ENCODE measurements around the gene TAL2.

TAL2 gene

GRCh38 chr9:105662184-105663104 is at the start of gene TAL2:
TAL2 (plus strand) TSS chr9:105662457; CDS start chr9:105662497, 40 bp downstream.
- no peak for ATAC-seq (replicated peaks; ENCODE audit: extremely low read depth, poor library complexity, severe bottlenecking)

GRCh38 chr9:105621001-105621400 is 41.3 kb upstream of the TAL2 start:
- no peak overlapping the region for H3K27ac Mint-ChIP-seq (ENCODE audit: low read depth)

More at GRCh38 chr9:105662184-105663104, at the start of gene TAL2:
- Mint-ChIP-seq H3K36me3 (ENCODE audit: insufficient read depth) (no peaks in the 10 kb centered on the region), H3K27ac (ENCODE audit: low read depth) (no peak within 1 kb of the TSS), H3K4me1 (no peaks in the 10 kb centered on the region), H3K9me3 (no peaks in the 10 kb centered on the region), H3K27me3 (peaks cover 25% of the 10 kb centered on the region), H3K4me3 (no peak within 1 kb of the TSS)
- no peak for DNase-seq (ENCODE audit: low spot score in 2 of 2)

GRCh38 chr9:105625088-105625487 is 37.2 kb upstream of the TAL2 start:
- peaks cover 4% of the 10 kb centered on the region for H3K36me3 Mint-ChIP-seq (ENCODE audit: insufficient read depth)
- no peaks in the 10 kb centered on the region for H3K4me1 Mint-ChIP-seq
- DNase-seq (ENCODE audit: low spot score in 2 of 2) (no peak), ATAC-seq (replicated peaks; ENCODE audit: extremely low read depth, poor library complexity, severe bottlenecking) (no peak)
- H3K27me3 Mint-ChIP-seq = no peaks in the 10 kb centered on the region
- H3K4me3 Mint-ChIP-seq = no peak overlapping the region
- H3K9me3 Mint-ChIP-seq = no peaks in the 10 kb centered on the region
- no peak overlapping the region for H3K27ac Mint-ChIP-seq (ENCODE audit: low read depth)

More at GRCh38 chr9:105621001-105621400, 41.3 kb upstream of the TAL2 start:
- Mint-ChIP-seq H3K4me1 (no peaks in the 10 kb centered on the region), H3K27me3 (no peaks in the 10 kb centered on the region), H3K36me3 (ENCODE audit: insufficient read depth) (peaks cover 3% of the 10 kb centered on the region), H3K9me3 (no peaks in the 10 kb centered on the region), H3K4me3 (no peak overlapping the region)
- DNase-seq (ENCODE audit: low spot score in 2 of 2) (no peak), ATAC-seq (replicated peaks; ENCODE audit: extremely low read depth, poor library complexity, severe bottlenecking) (no peak)

DNA sequence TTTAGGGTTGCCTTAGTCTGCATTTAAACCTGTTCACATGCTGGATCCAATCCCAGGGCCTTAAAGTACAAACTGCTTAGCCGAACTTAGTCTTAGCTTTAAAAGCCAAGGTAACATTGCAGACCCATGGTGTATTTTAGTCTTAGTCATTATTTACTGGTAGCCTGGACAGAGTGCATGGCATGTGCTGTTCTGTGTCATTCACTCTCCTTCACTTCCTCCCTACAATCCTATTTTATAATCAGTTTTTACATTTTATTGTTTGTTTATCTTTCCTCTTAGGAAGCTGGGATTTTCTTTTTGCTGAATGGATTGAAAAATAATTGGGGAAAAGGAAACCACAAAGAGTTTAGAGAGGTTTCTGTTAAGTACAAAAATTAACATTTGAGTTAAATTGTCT is 29.4 kb upstream of the TAL2 start:
- Mint-ChIP-seq H3K4me1 (no peaks in the 10 kb centered on the region), H3K4me3 (no peak overlapping the region), H3K27me3 (no peaks in the 10 kb centered on the region), H3K9me3 (no peaks in the 10 kb centered on the region), H3K36me3 (ENCODE audit: insufficient read depth) (peaks cover 4% of the 10 kb centered on the region), H3K27ac (ENCODE audit: low read depth) (no peak overlapping the region)
- no peak for DNase-seq (ENCODE audit: low spot score in 2 of 2)
- no peak for ATAC-seq (replicated peaks; ENCODE audit: extremely low read depth, poor library complexity, severe bottlenecking)

GRCh38 chr9:105633411-105633810 is 28.8 kb upstream of the TAL2 start:
- peaks cover 4% of the 10 kb centered on the region for H3K36me3 Mint-ChIP-seq (ENCODE audit: insufficient read depth)
- no peaks in the 10 kb centered on the region for H3K4me1 Mint-ChIP-seq
- no peaks in the 10 kb centered on the region for H3K27me3 Mint-ChIP-seq
- no peak for DNase-seq (ENCODE audit: low spot score in 2 of 2)
- H3K27ac Mint-ChIP-seq (ENCODE audit: low read depth) = no peak overlapping the region
- no peaks in the 10 kb centered on the region for H3K9me3 Mint-ChIP-seq
- ATAC-seq (replicated peaks; ENCODE audit: extremely low read depth, poor library complexity, severe bottlenecking) = no peak
- H3K4me3 Mint-ChIP-seq = no peak overlapping the region

DNA sequence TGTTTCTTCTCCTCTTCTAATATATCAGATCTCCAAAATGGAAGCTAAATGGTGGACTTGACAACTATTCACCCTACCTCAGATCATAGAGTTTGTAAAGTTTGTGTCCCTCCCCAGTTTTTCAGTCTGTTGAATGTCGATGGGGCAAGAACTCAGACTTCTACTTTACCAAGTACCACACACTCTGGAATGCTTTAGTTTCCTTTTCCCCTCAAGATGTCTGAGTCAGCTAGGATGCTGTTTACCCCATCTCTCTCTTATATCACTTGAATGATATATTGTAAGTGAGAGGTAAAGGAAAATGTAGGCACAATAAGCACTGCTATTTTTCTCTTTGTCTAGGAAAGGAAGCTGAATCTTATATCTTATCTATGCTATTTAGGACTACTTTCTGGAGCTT is 25.9 kb upstream of the TAL2 start:
- H3K9me3 Mint-ChIP-seq = no peaks in the 10 kb centered on the region

DNA sequence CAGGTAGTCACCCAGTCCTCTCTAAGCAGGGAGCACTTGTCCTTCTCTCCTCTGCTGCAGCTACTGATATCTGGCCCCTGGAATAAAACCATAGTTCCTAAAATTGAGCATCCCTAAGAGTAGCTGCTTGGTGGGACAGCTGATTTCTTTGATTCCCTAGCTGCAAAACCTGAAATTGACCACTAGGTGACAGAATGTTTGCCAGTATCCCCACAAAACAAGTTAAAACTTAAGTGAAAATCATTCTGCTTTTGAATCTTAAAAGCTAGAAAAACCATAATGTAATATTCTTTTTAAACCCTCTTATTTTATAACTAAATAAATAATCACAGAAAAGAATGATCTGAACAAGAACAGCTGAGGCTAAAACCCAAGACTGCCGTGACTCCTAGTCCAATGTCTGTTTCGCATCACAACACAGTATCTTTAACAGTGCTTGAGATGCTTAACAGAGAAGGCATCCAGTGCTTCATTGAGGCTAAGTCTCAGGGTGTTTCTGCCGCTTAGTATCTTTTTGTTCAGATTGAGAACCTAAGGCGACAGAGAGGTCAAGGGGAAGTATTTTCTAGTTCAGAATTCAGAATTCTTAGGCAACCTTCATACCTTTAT is 24.4 kb upstream of the TAL2 start:
- no peak overlapping the region for H3K4me3 Mint-ChIP-seq
- no peaks in the 10 kb centered on the region for H3K9me3 Mint-ChIP-seq
- DNase-seq (ENCODE audit: low spot score in 2 of 2) (no peak), ATAC-seq (replicated peaks; ENCODE audit: extremely low read depth, poor library complexity, severe bottlenecking) (no peak)
- no peak overlapping the region for H3K27ac Mint-ChIP-seq (ENCODE audit: low read depth)
- H3K36me3 Mint-ChIP-seq (ENCODE audit: insufficient read depth) = peaks cover 5% of the 10 kb centered on the region
- no peaks in the 10 kb centered on the region for H3K4me1 Mint-ChIP-seq
- no peaks in the 10 kb centered on the region for H3K27me3 Mint-ChIP-seq

More for the DNA sequence above, 25.9 kb upstream of the TAL2 start:
- Mint-ChIP-seq H3K4me3 (no peak overlapping the region), H3K4me1 (no peaks in the 10 kb centered on the region), H3K36me3 (ENCODE audit: insufficient read depth) (peaks cover 5% of the 10 kb centered on the region), H3K27me3 (no peaks in the 10 kb centered on the region), H3K27ac (ENCODE audit: low read depth) (no peak overlapping the region)
- no peak for DNase-seq (ENCODE audit: low spot score in 2 of 2)
- ATAC-seq (replicated peaks; ENCODE audit: extremely low read depth, poor library complexity, severe bottlenecking) = no peak

DNA sequence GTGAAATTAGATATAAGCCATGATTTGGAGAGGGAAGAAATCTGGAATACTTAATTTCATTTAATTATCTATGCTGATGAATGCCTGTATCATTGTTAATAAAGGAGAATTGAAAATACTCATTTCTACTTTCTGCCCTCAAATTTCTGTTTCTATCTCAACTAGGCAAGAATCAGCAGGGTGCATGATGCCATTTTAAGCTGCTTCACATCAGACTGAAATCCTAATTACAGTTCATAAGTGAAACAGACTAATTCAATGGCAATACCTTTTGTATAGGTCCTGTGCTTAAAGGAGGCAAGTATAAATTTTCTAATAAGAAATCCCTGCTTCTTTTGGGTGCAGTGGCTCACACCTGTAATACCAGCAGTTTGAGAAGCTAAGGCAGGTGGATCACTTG is 22.3 kb upstream of the TAL2 start:
- Mint-ChIP-seq H3K4me1 (no peaks in the 10 kb centered on the region), H3K36me3 (ENCODE audit: insufficient read depth) (peaks cover 5% of the 10 kb centered on the region), H3K27ac (ENCODE audit: low read depth) (no peak overlapping the region), H3K9me3 (no peaks in the 10 kb centered on the region), H3K27me3 (no peaks in the 10 kb centered on the region), H3K4me3 (no peak overlapping the region)
- DNase-seq (ENCODE audit: low spot score in 2 of 2) (no peak), ATAC-seq (replicated peaks; ENCODE audit: extremely low read depth, poor library complexity, severe bottlenecking) (no peak)

DNA sequence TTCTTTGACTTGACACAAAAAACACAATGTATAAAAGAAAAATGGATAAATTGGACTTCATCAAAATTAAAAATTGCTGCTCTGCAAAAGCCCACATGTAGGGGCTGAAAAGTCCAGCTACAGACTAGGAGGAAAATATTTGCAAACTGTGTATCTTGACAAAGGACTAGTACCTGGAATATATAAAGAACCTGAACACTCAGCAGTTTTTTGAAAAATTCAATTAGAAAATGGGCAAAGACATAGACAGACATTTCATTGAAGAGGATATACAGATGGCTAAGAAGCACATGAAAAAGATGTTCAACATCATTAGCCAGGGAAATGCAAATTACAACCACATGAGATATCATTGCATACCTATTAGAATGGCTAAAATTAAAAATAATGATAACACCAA is 18.5 kb upstream of the TAL2 start:
- Mint-ChIP-seq H3K36me3 (ENCODE audit: insufficient read depth) (peaks cover 4% of the 10 kb centered on the region), H3K4me1 (no peaks in the 10 kb centered on the region), H3K27ac (ENCODE audit: low read depth) (no peak overlapping the region), H3K4me3 (no peak overlapping the region), H3K9me3 (no peaks in the 10 kb centered on the region), H3K27me3 (no peaks in the 10 kb centered on the region)
- ATAC-seq (replicated peaks; ENCODE audit: extremely low read depth, poor library complexity, severe bottlenecking) (no peak), DNase-seq (ENCODE audit: low spot score in 2 of 2) (no peak)

GRCh38 chr9:105646879-105647594 is 15.2 kb upstream of the TAL2 start:
- Mint-ChIP-seq H3K36me3 (ENCODE audit: insufficient read depth) (no peaks in the 10 kb centered on the region), H3K4me3 (no peak overlapping the region), H3K27me3 (no peaks in the 10 kb centered on the region), H3K27ac (ENCODE audit: low read depth) (no peak overlapping the region), H3K9me3 (no peaks in the 10 kb centered on the region), H3K4me1 (no peaks in the 10 kb centered on the region)
- no peak for ATAC-seq (replicated peaks; ENCODE audit: extremely low read depth, poor library complexity, severe bottlenecking)
- DNase-seq (ENCODE audit: low spot score in 2 of 2) = no peak

DNA sequence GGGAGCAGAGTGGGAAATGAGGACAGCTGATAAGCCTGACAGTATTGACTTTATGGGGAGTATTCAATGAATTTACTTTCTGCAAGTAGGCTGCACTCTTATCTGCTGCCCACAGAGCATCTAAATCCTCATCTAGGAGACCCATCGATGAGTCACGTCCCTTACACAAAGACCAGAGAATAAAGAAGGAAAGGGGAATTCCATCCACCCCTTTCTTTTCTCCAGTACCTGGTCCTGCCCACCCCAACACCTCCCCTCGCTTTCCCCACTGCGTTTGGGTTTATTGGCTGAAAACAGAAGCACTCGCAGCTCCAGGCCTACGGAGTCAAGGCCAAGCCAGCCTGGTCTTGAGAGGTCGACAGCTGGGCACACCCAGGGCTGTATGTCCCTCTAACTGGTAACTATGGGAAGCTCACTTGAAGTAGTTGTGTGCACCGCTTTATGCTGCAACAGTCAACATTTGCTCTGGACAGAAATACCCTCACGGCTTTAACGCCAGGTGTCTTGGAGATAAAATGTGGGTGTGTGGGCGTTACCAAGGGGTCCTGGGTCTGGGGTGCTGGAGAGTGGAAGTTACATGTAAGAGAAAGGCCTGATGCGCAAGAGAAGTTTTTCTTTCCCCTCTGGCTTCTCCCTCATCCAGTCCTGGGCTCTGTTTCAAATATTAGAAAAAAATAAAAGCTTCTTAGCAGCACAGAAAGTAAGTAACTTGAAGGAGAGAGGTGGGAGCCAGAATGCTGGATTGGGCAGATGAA is 14.5 kb upstream of the TAL2 start:
- no peak overlapping the region for H3K27ac Mint-ChIP-seq (ENCODE audit: low read depth)
- no peaks in the 10 kb centered on the region for H3K27me3 Mint-ChIP-seq
- H3K4me3 Mint-ChIP-seq = no peak overlapping the region
- no peaks in the 10 kb centered on the region for H3K4me1 Mint-ChIP-seq
- DNase-seq (ENCODE audit: low spot score in 2 of 2) = no peak
- H3K36me3 Mint-ChIP-seq (ENCODE audit: insufficient read depth) = no peaks in the 10 kb centered on the region
- H3K9me3 Mint-ChIP-seq = no peaks in the 10 kb centered on the region
- no peak for ATAC-seq (replicated peaks; ENCODE audit: extremely low read depth, poor library complexity, severe bottlenecking)

GRCh38 chr9:105651806-105652205 is 10.5 kb upstream of the TAL2 start:
- Mint-ChIP-seq H3K4me1 (peaks cover 6% of the 10 kb centered on the region), H3K9me3 (no peaks in the 10 kb centered on the region), H3K27ac (ENCODE audit: low read depth) (no peak overlapping the region), H3K4me3 (no peak overlapping the region), H3K27me3 (peaks cover 24% of the 10 kb centered on the region), H3K36me3 (ENCODE audit: insufficient read depth) (no peaks in the 10 kb centered on the region)
- DNase-seq (ENCODE audit: low spot score in 2 of 2) = no peak
- no peak for ATAC-seq (replicated peaks; ENCODE audit: extremely low read depth, poor library complexity, severe bottlenecking)
